Ovary (tissue), 3 donors: Measurements from ENCODE around the gene DTX4.

Experiments used
- CTCF ChIP-seq, 3 donors: fragments of 450-650 bp in 2 of 3; fragments of 200-600 bp in 1 of 3; IDR thresholded peaks; one replicate each; pipeline versions ENCODE4 v1.5.1 to v1.8.0; 2016 to 2022; ENCODE audit warnings: antibody characterized with exemption in 3 of 3, mild to moderate bottlenecking in 1 of 3
- EP300 ChIP-seq: sonication (generic); formaldehyde crosslinking; IDR thresholded peaks from one replicate; pipeline ENCODE4 v1.6.1; 2017; ENCODE audit warnings: antibody characterized with exemption
- donor health status: DM: no; HTN: no; CAD: no.

DNA sequence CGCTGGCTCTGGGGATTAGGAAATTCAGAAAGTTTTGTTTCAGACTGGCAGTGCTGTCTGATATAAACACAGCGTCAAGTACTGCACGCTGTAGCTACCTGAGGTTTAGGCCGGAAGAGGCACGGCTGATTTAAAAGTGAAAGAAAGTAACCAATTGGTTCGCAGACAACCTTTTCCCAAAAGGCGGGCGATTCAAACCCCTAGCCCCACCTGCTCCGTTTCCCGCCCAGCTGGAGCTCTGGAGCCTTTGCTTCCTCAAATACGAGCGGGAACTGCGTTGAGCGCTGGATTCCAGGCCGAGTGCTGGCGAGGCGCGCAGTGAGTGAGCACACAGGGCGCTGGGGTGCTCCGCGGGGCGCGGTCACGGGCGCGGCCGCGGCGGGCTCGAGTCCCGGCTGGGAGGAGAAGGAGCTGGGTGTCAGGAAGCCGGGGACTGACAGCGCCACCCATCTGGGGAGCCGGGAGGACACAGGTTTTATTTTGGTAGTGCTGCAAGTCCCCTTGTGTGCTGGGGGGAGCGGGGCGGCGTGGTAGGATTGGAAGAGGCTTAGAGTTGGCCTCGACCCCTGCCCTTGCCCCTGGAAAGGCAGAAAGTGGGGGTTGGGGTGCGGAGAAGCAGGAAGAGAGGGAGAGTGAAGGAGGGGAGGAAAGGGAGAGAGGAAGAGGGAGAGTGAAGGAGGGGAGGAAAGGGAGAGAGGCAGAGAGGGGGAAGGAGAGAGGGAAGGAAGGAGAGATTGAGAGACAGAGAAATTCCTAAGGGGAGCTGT is 27.2 kb upstream of the DTX4 start:
- TF ChIP-seq CTCF (IDR thresholded peaks at IDR 0.05) (no peak), EP300 (no peak)
